Measurements from ENCODE around the gene ZBTB20. TPM values are rescaled to one million over a fixed set of nuclear protein-coding genes. Genes with fewer than 3 reads are reported as not detected.

The ZBTB20 gene
- total and polyA plus RNA-seq, 12 donors: 0.57 to 105 (median 86.8) TPM

- Histone ChIP-seq H3K27ac (peak overlapping the region in 8 of 10 donors; percentile 3 to 59 (median 51)), H3K4me1 (peaks cover 0 to 47% (median 21%) of the 10 kb centered on the region in 9 donors), H3K4me3 (no peak overlapping the region), H3K27me3 (no peaks in the 10 kb centered on the region), H3K36me3 (no peaks in the 10 kb centered on the region), H3K9me3 (no peaks in the 10 kb centered on the region)
- intact Hi-C loops (cut with DNase I): no loop called here
- DNase-seq (no peak), ATAC-seq (peak in 2 of 8 donors; percentile 17 to 59)
- TF ChIP-seq CTCF (IDR thresholded peaks at IDR 0.05): no peak
- 91 to 94% methylated on average over 9 of the region's 9 CpGs for WGBS, 2 donors
Measured at GRCh38 chr3:114712728-114713492, 434.2 kb downstream of the ZBTB20 start.

GRCh38 chr3:114711321-114711886, 435.7 kb downstream of the ZBTB20 start:
- no peaks in the 10 kb centered on the region for H3K27me3 ChIP-seq
- ATAC-seq (no peak), DNase-seq (no peak)
- H3K27ac ChIP-seq: no peak overlapping the region
- intact Hi-C loops (cut with DNase I): no loop called here
- no peaks in the 10 kb centered on the region for H3K36me3 ChIP-seq
- no peak for TF ChIP-seq CTCF (IDR thresholded peaks at IDR 0.05)
- no peak overlapping the region for H3K4me3 ChIP-seq
- peaks cover 0 to 58% (median 31%) of the 10 kb centered on the region in 9 donors for H3K4me1 ChIP-seq
- H3K9me3 ChIP-seq: no peaks in the 10 kb centered on the region
- 61 to 62% methylated on average over 2 of the region's 2 CpGs for WGBS, 2 donors

- WGBS, 2 donors: 95 to 97% methylated on average over 1 of the region's 1 CpG
- H3K36me3 ChIP-seq: no peaks in the 10 kb centered on the region
- H3K27ac ChIP-seq: no peak overlapping the region
- no peaks in the 10 kb centered on the region for H3K9me3 ChIP-seq
- DNase-seq (no peak), ATAC-seq (no peak)
- H3K27me3 ChIP-seq: no peaks in the 10 kb centered on the region
- no peak for TF ChIP-seq CTCF (IDR thresholded peaks at IDR 0.05)
- intact Hi-C loops (cut with DNase I): no loop called here
- no peak overlapping the region for H3K4me3 ChIP-seq
- peaks cover 6 to 58% (median 38%) of the 10 kb centered on the region in 9 donors for H3K4me1 ChIP-seq
Measured at GRCh38 chr3:114709102-114709501, 438.0 kb downstream of the ZBTB20 start.

GRCh38 chr3:114707252-114707860, 439.7 kb downstream of the ZBTB20 start:
- no peak for ATAC-seq
- WGBS, 2 donors: 94% methylated on average over 4 of the region's 4 CpGs
- no peak for DNase-seq
- Histone ChIP-seq H3K27ac (no peak overlapping the region), H3K4me3 (no peak overlapping the region), H3K27me3 (no peaks in the 10 kb centered on the region), H3K4me1 (peaks cover 6 to 59% (median 35%) of the 10 kb centered on the region in 9 donors), H3K9me3 (no peaks in the 10 kb centered on the region), H3K36me3 (no peaks in the 10 kb centered on the region)
- no peak for TF ChIP-seq CTCF (IDR thresholded peaks at IDR 0.05)
- intact Hi-C loops (cut with DNase I): no loop called here

Data from heart right ventricle (tissue), 16 donors.